Activated gamma-delta T cell treated with anti-CD3 and anti-CD28 coated beads, Interleukin-2, amount 50 U/mL, for 16 hours (primary cell): ENCODE results near the gene TMOD1.
"Not testable (repeated sequence)": the region's sequence is repeated elsewhere in the genome, so short reads cannot be mapped to it uniquely, and the experiment has no call there.

Source experiments
- DNase-seq: peaks from one replicate; pipeline ENCODE4 v3.0.0-alpha.2; 2020; ENCODE audit warnings: low read depth

The TMOD1 gene

DNA sequence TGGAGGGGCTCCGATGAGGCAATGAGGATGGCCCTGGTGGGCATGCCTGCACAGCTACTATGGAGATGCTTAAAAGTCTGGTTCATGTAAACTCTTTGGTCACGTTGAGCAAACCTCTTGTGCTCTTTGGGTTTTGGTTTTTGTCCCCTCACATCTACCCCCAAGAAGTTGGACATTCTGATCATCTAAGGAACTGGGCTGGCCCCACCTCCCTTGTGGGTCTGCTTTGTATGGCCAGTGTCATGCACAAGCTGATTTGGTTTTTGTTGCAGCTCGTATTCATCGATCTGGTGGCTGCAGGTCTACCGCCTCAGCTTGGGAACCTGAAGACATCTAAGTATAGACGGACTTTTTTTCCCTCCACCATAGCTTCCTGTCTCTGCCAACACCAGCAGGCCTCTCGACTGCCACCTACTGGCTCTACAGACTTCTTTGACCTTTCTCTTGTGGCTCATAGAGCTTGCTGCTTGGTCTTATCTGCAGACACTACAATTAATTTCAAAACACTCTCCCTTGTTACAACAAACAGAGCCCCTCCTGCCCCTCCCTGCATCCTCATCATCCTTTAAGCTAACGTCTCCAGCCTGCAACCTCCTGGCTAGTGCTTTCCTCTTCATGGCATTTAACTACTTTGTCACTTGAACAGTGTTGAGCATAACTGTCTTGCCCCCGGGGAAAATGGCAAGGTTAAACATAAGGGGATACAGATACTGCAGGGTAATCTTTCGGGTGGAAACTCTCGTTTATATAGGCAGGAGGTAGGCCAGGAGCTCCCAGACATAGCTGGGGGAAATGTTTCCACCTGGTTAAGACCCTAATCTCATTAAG lies 97.2 kb downstream of the TMOD1 start:
- DNase-seq, result peak; percentile 43

DNA sequence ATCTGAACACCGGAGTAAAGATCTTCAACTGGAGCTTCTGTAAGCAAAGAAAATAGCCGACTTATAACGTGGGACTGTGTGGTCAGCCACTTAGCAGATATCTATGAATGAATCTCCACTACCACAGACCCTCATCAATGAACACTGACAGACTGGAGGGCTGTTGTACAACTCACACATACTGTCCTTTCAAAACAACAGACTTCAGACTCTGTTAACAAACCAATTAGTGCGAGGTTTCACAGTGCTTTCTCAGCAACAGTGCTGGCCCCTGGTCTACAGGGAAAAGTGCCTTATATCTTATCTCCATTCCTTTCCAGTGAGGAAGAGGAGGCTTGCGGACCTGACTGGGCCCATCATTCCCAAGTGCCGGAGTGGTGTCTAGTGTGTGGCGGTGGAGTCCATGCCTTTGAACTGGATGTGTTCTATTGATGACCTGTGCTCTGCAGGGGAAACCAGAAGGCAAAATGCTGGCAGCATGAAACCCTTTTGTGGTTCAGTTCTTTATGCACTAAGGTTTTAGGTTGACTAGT lies 97.9 kb downstream of the TMOD1 start:
- no peak for DNase-seq

- DNase-seq, result no peak
Measured at GRCh38 chr9:97600531-97601227, 99.2 kb downstream of the TMOD1 start.

- DNase-seq, result no peak
Measured at GRCh38 chr9:97601228-97601898, 99.9 kb downstream of the TMOD1 start.

GRCh38 chr9:97602430-97602829 lies 101.0 kb downstream of the TMOD1 start:
- no peak for DNase-seq

- no peak for DNase-seq
Measured at GRCh38 chr9:97604901-97605645, 103.6 kb downstream of the TMOD1 start.

GRCh38 chr9:97615439-97616072 lies 114.1 kb downstream of the TMOD1 start:
- DNase-seq, result peak; percentile 24

DNA sequence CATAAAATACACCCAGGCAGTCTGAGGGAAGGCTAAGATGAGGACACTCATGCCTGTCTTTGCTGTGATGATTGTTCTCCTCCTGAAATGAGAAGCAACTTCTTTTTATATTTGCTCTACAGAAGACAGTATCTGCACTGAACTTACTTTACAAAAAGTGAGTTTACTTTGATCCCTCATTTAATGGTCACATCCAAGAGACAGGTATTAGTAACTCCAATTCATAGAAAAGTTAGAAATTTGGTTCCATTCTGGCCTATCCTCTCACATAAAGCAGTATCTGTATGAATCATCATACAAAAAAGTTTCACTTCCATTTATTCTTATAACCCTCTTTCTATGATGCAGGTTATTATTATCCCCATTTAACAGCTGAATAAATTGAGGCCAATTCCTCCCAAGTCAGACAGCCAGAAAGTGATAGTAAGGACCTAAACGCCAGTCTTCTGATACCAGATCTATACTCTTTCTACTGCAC lies 116.5 kb downstream of the TMOD1 start:
- no peak for DNase-seq

DNA sequence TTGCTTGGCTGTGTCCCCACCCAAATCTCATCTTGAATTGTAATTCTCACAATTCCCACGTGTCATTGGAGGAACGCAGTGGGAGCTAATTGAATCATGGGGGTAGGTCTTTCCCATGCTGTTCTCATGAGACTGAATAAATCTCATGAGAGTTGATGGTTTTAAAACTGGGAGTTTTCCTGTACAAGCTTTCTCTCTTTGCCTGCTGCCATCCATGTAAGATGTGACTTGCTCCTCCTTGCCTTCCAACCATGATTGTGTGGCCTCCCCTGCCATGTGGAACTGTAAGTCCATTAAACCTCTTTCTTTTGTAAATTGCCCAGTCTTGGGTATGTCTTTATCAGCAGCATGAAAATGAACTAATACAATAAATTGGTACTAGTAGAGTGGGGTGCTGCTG lies 118.6 kb downstream of the TMOD1 start:
- not testable (repeated sequence) for DNase-seq

DNA sequence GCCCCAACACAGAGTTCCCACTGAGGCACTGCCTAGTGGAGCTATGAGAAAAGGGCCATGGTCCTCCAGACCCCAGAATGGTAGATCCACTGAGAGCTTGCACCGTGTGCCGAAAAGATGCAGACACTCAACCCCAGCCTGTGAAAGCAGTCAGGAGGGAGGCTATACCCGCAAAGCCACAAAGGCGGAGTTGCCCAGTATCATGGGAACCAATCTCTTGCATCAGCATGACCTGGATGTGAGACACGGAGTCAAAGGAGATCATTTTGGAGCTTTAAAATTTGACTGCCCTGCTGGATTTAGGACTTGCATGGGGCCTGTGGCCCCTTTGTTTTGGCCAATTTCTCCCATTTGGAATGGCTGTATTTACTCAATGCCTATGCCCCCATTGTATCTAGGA lies 121.0 kb downstream of the TMOD1 start:
- DNase-seq, result not testable (repeated sequence)

- no peak for DNase-seq
Measured at GRCh38 chr9:97623946-97624345, 122.5 kb downstream of the TMOD1 start.

DNA sequence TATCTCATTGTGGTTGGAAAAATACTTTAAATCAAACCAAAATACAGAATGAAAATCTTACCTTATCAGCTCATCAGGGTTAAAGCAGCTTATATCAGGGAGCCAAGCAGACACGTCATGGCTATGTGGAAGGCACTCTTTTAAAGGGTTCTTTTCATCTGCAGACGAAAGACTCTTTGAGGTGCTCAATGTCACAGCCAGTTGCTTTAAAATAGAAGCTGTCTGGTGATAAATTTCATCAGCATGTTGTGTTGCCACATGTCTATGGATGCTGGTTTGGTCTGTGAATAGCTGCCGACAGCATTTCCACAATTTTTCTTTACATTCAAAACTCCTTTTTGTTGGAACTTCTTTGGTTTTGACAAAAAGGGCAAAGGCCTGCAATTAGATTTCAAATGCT lies 124.2 kb downstream of the TMOD1 start:
- no peak for DNase-seq

GRCh38 chr9:97627624-97628023 lies 126.2 kb downstream of the TMOD1 start:
- DNase-seq, result no peak

GRCh38 chr9:97628668-97629067 lies 127.2 kb downstream of the TMOD1 start:
- no peak for DNase-seq

GRCh38 chr9:97629156-97629555 lies 127.7 kb downstream of the TMOD1 start:
- DNase-seq, result no peak

- no peak for DNase-seq
Measured at GRCh38 chr9:97630591-97630990, 129.1 kb downstream of the TMOD1 start.

DNA sequence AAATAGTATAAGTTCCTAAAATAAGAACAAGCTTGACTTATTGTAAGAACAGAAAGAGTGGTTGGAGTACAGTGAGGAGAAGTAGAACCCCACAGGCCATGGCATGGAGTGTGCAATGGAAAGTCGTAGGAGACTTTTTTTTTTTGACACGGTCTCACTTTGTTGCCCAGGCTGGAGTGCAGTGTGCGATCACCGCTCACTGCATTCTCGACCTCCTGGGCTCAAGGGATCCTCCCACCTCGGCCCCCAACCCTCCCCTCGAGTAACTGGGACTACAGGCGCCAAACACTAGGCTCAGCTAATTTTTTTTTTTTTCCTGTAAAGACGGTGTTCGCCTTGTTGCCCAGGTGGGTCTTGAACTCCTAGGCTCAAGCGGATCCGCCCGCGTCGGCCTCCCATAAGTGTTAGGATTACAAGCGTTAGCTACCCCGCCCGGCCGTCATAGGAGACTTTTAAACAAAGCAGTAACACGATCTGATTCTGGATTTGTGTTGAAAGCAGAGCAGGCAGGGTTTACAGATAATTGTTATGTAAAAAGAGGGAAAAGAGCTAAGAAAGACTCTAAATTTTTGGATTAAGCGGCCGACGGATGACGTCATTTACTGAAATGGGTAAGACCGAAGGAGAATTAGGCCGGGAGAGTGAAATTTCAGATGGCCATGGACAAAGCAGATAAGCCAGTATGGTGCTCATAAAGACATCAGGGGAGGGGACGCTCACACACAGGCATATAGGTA lies 130.9 kb downstream of the TMOD1 start:
- no peak for DNase-seq

DNA sequence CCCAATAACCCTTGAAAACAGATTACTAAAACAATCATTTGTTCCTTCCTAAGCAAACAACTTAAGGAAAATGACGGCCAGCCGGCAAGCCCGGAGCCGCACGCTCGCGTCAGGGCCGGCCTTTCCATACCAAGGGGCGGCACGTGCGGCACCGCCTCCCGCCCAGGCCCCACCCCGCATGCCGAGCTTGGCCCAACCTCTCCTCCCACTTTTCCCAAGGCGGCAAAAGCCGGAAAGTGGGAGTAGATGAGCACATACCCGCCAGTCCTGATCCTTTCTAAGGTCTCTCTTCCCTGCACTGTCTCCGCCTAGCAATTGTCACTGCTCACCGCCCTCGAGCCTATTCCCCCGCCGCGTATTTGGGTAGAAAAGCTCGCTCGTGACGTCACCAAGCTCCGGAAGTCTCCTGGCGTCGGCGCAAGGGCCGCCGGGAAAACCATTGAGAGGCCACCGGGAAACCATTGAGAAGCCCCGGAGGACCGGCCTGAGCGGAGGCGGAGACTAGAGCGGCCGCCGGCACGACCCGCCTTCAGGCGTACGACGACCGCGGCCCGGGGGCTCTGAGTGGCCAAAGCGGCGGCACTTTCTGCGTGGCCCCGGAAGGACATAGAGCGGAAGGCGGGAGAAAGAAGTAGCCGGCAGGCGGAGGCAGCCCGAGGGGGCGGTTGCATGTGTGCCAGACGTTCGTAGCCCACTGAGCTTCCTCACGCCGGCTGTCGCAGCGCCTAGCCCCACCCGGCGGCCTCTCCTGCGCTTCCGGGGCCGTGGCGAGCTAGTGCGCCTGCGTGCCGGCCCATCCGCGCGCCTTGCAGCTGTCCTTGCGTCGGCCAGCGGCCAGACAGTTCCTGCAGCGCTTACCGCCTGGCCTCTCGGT lies 131.8 kb downstream of the TMOD1 start, which contains the start of the genes NCBP1 and TSTD2:
NCBP1 (plus strand) TSS at position 837 of the 874 bp plus-strand sequence. CDS start 61 bp downstream, outside the sequence.
TSTD2 (minus strand) TSS at position 384 of the 874 bp plus-strand sequence. CDS start 5,806 bp downstream, outside the sequence.
- DNase-seq, result peak; percentile 92

DNA sequence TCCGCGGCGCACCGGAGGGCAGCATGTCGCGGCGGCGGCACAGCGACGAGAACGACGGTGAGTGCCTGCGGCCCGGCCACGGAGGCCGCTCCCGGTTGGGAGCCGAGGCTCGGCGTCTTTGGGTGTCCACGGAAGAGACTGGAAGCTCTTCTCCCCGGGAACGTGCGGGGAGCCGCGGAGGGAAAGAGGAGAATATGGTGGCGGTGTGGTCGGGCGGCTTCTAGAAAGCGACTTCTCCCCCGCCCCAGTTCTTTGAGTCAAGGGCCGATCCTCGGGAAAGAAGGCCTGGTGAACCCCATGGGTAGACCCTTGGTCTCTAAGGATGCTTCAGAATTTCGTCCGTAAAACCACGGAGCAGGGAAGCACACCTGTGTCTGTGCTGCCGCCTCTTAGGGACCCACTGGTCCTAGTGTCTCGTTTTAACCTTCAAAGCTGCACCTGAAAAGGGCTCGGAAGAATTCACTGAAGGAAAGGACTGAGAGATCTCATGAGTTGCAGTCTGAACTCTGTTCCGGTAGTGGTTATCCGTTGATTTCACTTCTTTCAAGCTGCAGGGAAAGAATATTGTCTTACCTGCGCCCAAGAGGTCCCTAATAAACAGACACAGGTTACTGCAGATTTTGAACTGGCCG lies 132.5 kb downstream of the TMOD1 start:
- DNase-seq, result no peak
